Activated T-cell treated with anti-CD3 and anti-CD28 coated beads, Interleukin-2, amount 50 U/mL, for 72 hours (primary cell): ENCODE results near the gene WNT5A. TPM values are rescaled to one million over a fixed set of nuclear protein-coding genes. Genes with fewer than 3 reads are reported as not detected.

ENCODE experiments used
- ATAC-seq, 2 donors: fragments of 150-1000 bp; cut with Tn5 transposase; replicated peaks in 1 of 2; 2 replicates each; pipeline ENCODE4 v1.10.0; 2021; ENCODE audit warnings: moderate library complexity in 2 of 2, mild to moderate bottlenecking in 1 of 2
- DNase-seq, 2 donors: peaks; one replicate each; pipeline ENCODE4 v3.0.0; 2021 to 2022; ENCODE audit warnings: mixed read lengths in 1 of 2
- H3K27ac Mint-ChIP-seq: one replicate; pipeline ENCODE4 v1.8.0; 2022; ENCODE audit warnings: mild to moderate bottlenecking, moderate library complexity, mixed read lengths
- H3K27me3 Mint-ChIP-seq: one replicate; pipeline ENCODE4 v1.8.0; 2022; ENCODE audit warnings: low read depth, mixed read lengths
- H3K36me3 Mint-ChIP-seq, 2 donors: one replicate each; pipeline ENCODE4 v1.8.0; 2022; ENCODE audit warnings: mixed read lengths in 2 of 2, mild to moderate bottlenecking in 1 of 2; ENCODE audit not compliant: insufficient read depth in 2 of 2
- H3K4me1 Mint-ChIP-seq: one replicate; pipeline ENCODE4 v1.8.0; 2022; ENCODE audit warnings: low read depth, mixed read lengths
- H3K4me3 Mint-ChIP-seq, 2 donors: one replicate each; pipeline ENCODE4 v1.8.0; 2022; ENCODE audit warnings: mild to moderate bottlenecking in 2 of 2, mixed read lengths in 2 of 2, moderate library complexity in 2 of 2
- H3K9me3 Mint-ChIP-seq, 2 donors: one replicate each; pipeline ENCODE4 v1.8.0; 2022; ENCODE audit warnings: mixed read lengths in 2 of 2
- total RNA-seq, 2 donors: library from RNA; stranded (reverse); gene quantifications; one replicate each; pipeline ENCODE4 v1.2.3, GENCODE V29; 2022

WNT5A gene
- total RNA-seq, 2 donors from 2014 or later: 0.51 to 1.8 TPM

DNA sequence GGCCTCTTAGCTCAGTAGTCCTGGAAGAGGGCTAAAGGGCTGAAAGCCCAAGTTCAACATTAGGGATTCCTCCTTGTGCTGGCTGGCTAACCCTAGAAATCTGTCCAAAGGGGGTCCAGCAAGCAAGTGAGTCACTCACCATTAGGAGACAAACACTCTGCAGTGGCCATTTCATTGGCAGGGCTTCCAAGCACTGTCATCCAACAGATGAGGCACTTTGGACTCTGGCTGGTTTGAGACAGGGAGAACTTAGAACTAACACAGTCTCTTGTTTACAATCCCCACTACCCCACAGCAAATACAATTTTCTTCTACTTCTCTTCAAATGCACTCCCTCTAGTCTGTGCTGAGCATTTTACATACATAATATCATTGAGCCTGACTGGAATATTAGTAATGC lies 10.1 kb upstream of the WNT5A start:
- Mint-ChIP-seq H3K4me3 (no peak overlapping the region), H3K36me3 (no peaks in the 10 kb centered on the region), H3K4me1 (no peaks in the 10 kb centered on the region), H3K27me3 (peaks cover 13% of the 10 kb centered on the region), H3K9me3 (no peaks in the 10 kb centered on the region), H3K27ac (no peak overlapping the region)
- DNase-seq (no peak), ATAC-seq (no peak)

GRCh38 chr3:55494976-55495375 lies 7.9 kb upstream of the WNT5A start:
- Mint-ChIP-seq H3K36me3 (no peaks in the 10 kb centered on the region), H3K4me3 (no peak overlapping the region), H3K27me3 (peaks cover 34% of the 10 kb centered on the region), H3K4me1 (no peaks in the 10 kb centered on the region), H3K9me3 (no peaks in the 10 kb centered on the region), H3K27ac (no peak overlapping the region)
- no peak for ATAC-seq
- DNase-seq: no peak

- H3K27me3 Mint-ChIP-seq: peaks cover 49% of the 10 kb centered on the region
- H3K9me3 Mint-ChIP-seq: no peaks in the 10 kb centered on the region
- H3K36me3 Mint-ChIP-seq: no peaks in the 10 kb centered on the region
- H3K4me3 Mint-ChIP-seq: no peak overlapping the region
- peaks cover 6% of the 10 kb centered on the region for H3K4me1 Mint-ChIP-seq
- no peak for DNase-seq
- H3K27ac Mint-ChIP-seq: no peak overlapping the region
- ATAC-seq: no peak
Measured at GRCh38 chr3:55492976-55493375, 5.9 kb upstream of the WNT5A start.

DNA sequence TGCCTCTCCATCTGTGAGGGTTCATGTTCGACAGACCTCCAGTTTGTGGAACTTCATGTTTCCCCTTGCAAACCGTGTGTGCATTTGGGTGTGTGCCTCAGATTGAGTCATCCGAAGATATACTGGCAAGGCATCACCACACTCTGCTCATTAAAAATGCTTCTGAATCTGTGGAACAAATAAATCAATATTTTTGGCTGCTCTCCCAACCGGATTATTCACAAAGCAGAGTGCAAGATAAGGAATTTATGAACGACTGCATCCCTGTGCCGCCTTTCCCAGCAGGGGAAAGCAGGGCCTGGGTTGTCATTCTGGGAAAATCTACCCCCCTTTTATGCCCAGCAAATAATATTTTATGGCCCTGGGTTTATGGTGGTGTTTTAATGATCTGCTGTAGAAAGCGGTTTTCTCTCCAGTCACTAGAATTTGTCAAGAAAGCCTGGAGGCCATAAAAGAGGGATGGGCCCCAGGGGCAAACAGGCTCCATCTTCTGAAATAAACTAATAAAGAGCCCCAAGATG lies 4.2 kb upstream of the WNT5A start:
- Mint-ChIP-seq H3K4me3 (no peak overlapping the region), H3K27ac (no peak overlapping the region), H3K36me3 (no peaks in the 10 kb centered on the region), H3K4me1 (peaks cover 11% of the 10 kb centered on the region), H3K27me3 (peaks cover 59% of the 10 kb centered on the region), H3K9me3 (no peaks in the 10 kb centered on the region)
- no peak for ATAC-seq
- DNase-seq: no peak

- DNase-seq (no peak), ATAC-seq (no peak)
- Mint-ChIP-seq H3K9me3 (no peaks in the 10 kb centered on the region), H3K36me3 (no peaks in the 10 kb centered on the region), H3K27me3 (peaks cover 63% of the 10 kb centered on the region), H3K4me1 (peaks cover 13% of the 10 kb centered on the region), H3K27ac (no peak overlapping the region), H3K4me3 (no peak overlapping the region)
Measured at GRCh38 chr3:55490276-55490913, 3.3 kb upstream of the WNT5A start.

GRCh38 chr3:55489798-55490132 lies 2.7 kb upstream of the WNT5A start:
- peaks cover 13% of the 10 kb centered on the region for H3K4me1 Mint-ChIP-seq
- DNase-seq: no peak
- H3K27ac Mint-ChIP-seq: no peak overlapping the region
- ATAC-seq: no peak
- no peaks in the 10 kb centered on the region for H3K36me3 Mint-ChIP-seq
- no peaks in the 10 kb centered on the region for H3K9me3 Mint-ChIP-seq
- H3K4me3 Mint-ChIP-seq: peak overlapping the region in 1 of 2 donors; percentile 70
- H3K27me3 Mint-ChIP-seq: peaks cover 69% of the 10 kb centered on the region

DNA sequence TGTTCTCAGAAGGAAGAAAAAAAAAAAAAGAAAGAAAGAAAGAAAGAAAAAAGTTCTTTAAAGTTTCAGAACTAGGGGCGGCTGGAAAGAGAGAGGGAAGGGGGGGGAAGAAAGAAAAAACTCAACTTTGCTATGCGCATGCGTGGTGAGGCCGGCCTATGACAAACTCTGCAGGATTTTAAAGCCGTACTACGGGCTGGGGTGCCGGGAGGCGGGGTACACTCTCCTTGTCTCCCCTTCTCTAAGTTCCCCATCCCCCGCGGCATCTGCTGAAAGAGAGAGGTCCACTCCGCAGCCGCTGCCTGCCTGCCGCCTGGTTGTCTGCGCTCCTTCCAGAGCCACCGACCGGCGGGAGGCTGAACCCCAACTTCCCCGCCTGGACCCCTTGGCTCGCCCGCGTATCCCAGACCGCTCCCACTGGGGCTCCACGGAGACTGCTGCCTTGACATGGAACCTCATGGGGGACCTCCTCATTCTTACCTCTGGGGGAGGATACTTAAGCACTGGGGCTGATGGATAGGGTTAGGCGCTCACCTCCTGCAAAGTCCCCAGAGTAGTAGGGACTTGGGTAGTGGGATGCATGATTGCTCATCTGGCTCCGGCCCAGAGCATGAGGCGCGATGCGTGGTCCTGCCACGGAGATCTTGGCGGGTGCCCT lies 1.4 kb upstream of the WNT5A start:
- Mint-ChIP-seq H3K4me1 (peaks cover 17% of the 10 kb centered on the region), H3K36me3 (no peaks in the 10 kb centered on the region), H3K4me3 (peak overlapping the region; percentile 70 to 74), H3K9me3 (no peaks in the 10 kb centered on the region), H3K27me3 (peaks cover 81% of the 10 kb centered on the region), H3K27ac (no peak overlapping the region)
- DNase-seq: peak in 1 of 2 donors; percentile 50
- ATAC-seq: peak; percentile 23 to 45

GRCh38 chr3:55487381-55488241 lies 505 bp upstream of the WNT5A start:
- H3K36me3 Mint-ChIP-seq: no peaks in the 10 kb centered on the region
- peaks cover 89% of the 10 kb centered on the region for H3K27me3 Mint-ChIP-seq
- no peak for DNase-seq
- ATAC-seq: no peak
- H3K4me3 Mint-ChIP-seq: peak overlapping the region; percentile 76 to 91
- H3K27ac Mint-ChIP-seq: no peak overlapping the region
- H3K4me1 Mint-ChIP-seq: peaks cover 21% of the 10 kb centered on the region
- no peaks in the 10 kb centered on the region for H3K9me3 Mint-ChIP-seq

DNA sequence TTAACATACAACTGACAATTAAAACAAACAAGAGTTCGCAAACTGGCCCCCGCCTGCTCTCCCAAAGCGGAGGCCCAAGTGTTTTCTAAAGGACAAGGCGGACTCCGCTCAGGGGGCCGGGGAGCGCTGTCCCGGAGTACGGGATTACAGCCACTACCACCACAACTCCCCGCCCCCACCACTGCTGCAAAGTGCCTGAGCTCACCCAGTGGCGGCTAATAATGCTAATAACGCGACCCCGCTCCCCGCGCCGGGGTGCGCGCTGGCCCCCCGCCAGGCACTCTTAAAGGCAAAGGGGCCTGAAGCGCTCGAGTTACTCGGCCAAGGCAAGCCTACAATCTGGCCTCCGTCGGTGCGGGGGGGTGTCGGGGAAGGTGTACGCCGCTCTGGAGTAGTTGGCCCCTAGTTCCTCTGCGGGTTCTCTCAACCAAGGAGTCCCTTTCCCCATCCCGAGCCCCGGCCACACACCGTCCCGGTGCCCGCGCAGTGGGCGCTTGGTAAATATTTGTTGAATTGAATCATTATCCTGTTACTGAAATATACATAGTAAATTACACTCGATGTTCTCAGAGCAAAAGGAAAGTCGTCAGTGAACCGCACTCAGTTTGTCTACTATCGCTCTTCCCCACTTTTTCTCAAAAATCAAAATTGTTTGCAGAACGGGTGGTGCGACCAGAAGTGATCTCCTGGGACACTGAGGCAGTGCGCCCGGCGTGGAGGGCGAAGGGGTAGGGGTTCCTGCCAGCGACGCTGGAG lies 827 bp downstream of the WNT5A start:
- no peak overlapping the region for H3K27ac Mint-ChIP-seq
- H3K4me1 Mint-ChIP-seq: peaks cover 21% of the 10 kb centered on the region
- ATAC-seq (no peak), DNase-seq (no peak)
- peak overlapping the region; percentile 76 to 91 for H3K4me3 Mint-ChIP-seq
- no peaks in the 10 kb centered on the region for H3K9me3 Mint-ChIP-seq
- H3K36me3 Mint-ChIP-seq: no peaks in the 10 kb centered on the region
- H3K27me3 Mint-ChIP-seq: peaks cover 84% of the 10 kb centered on the region

DNA sequence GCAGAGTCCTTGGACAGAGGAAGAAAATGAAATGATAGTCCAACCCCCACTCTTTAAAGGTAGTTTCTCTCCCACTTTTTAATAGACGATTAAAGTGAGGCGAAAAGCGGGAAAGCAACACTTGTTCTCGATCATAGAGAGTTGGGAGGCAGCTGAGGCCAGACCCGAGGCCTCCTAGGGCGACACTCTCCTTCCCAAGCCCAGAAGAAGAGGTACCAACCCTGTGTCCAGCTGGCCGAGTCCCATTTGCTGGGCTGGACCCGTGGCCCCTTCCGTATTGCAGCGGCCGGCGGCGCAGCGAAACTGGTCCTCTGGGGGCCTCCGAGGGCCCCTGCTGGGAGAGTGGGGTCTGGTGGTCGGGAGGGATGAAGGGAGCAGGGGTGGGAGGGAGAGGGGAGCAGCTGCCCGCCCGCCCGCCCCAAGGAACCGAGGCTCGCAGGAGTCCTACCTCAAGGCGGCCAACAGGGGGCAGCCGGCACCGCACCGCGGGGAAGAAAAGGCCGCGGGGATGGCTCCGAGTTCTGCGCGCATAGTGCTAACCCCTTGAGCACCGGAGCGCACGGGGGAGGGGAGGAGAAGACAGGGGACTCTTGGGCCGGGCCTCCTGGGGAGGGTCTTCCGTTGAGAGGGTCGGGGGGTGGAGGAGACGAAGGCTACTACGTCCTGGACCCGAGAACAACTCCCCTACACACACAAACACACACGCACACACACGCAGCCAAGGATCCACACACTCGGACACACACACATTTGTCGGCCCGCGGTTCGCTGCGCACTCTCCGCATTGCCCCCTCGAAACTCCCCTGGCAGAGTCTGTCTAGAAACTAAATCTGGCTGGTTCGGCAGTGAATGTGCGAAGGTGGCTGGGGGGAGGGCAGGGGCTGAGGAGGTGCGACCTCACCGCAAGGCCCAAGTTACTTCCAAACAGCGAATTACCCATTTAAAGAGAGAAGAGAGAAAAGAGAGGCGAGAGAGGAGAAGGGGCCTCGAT lies 2.0 kb downstream of the WNT5A start:
- peak; percentile 71 to 75 for ATAC-seq
- DNase-seq: peak; percentile 73 to 74
- Mint-ChIP-seq H3K4me1 (peaks cover 21% of the 10 kb centered on the region), H3K4me3 (peak overlapping the region; percentile 38 to 91), H3K27me3 (peaks cover 81% of the 10 kb centered on the region), H3K36me3 (no peaks in the 10 kb centered on the region), H3K9me3 (no peaks in the 10 kb centered on the region), H3K27ac (no peak overlapping the region)

DNA sequence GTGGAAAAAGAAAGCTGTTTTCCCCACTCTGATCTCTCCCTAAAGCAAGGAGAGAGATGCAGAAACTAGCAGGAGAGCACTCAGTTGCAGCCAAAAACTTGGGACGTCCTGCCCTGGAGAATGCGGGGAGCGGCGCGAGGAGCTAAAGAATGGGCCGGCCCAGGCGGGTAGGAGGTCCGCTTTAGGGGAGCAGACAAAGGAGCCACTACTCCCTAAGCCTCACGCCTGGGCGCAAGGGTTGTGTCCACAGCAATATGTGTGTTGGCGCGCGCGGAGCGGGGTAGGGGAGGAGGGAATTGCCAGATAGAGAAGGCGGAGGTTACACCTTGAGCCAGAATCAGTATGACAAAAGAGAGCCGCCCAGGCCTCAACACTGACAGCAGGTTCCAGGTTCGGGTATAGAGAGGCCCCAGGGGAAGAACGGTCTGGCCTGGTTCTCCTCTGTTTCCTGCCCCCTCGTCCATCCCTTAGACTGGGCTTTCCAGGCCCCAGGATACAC lies 2.9 kb downstream of the WNT5A start:
- no peak for ATAC-seq
- no peaks in the 10 kb centered on the region for H3K36me3 Mint-ChIP-seq
- no peak overlapping the region for H3K27ac Mint-ChIP-seq
- H3K27me3 Mint-ChIP-seq: peaks cover 81% of the 10 kb centered on the region
- peak overlapping the region in 1 of 2 donors; percentile 57 for H3K4me3 Mint-ChIP-seq
- H3K4me1 Mint-ChIP-seq: peaks cover 16% of the 10 kb centered on the region
- no peaks in the 10 kb centered on the region for H3K9me3 Mint-ChIP-seq
- DNase-seq: no peak
